GM20000 (cell line): Measurements from ENCODE around the gene CCK.

Source experiments
- DNase-seq: peaks from one replicate; pipeline ENCODE4 v3.0.0; 2012; ENCODE audit warnings: low spot score
- TF ChIP-seq, protein P1 (sequence below): IDR thresholded peaks from 2 replicates; pipeline ENCODE4 v1.5.1; 2012; ENCODE audit warnings: mild to moderate bottlenecking, control low read depth; ENCODE audit errors: extremely low read depth, missing control alignments

CCK gene, protein sequence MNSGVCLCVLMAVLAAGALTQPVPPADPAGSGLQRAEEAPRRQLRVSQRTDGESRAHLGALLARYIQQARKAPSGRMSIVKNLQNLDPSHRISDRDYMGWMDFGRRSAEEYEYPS

DNA sequence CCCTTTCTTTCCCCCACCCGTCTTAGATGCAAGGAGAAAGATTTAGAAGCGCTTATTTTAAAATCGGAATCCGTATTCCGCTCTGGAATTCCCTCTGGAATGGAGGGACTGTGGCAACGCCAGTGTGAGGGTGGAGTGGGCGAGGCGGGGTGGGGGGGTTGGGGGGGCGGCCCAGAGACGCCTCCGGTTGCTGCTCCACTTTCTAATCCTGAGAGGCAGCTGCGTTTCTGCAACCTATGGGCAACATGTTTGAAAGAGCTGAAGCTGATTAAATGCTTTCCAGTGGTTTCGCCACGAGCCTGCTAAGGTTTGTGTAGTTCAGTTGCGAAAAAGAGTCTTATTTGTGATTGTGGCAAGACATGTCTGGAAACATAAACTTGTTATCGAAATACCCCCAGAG lies at the start of gene CCK:
Gene CCK (minus strand): TSS at position 101 of the 400 bp plus-strand sequence. CDS start 2,555 bp downstream, outside the sequence.
- TF ChIP-seq, protein P1, sequence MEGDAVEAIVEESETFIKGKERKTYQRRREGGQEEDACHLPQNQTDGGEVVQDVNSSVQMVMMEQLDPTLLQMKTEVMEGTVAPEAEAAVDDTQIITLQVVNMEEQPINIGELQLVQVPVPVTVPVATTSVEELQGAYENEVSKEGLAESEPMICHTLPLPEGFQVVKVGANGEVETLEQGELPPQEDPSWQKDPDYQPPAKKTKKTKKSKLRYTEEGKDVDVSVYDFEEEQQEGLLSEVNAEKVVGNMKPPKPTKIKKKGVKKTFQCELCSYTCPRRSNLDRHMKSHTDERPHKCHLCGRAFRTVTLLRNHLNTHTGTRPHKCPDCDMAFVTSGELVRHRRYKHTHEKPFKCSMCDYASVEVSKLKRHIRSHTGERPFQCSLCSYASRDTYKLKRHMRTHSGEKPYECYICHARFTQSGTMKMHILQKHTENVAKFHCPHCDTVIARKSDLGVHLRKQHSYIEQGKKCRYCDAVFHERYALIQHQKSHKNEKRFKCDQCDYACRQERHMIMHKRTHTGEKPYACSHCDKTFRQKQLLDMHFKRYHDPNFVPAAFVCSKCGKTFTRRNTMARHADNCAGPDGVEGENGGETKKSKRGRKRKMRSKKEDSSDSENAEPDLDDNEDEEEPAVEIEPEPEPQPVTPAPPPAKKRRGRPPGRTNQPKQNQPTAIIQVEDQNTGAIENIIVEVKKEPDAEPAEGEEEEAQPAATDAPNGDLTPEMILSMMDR, result no peak
- no peak for DNase-seq

DNA sequence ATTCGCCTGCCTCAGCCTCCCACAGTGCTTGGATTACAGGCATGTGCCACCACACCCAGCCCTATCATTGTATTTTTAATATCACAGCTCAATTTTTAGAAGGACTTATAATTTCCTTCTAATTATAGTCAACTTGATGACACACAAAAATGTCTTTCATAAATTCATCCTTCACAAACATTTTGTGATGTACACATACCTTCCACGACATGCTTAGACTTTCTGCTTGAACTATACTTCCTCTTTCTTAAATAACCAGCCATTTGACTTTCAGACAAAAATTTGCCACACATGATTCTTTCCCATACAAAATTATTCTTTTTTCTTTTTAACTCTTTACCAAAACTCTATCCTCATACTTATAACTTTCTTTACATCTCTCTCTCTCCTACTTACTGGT lies 48.4 kb upstream of the CCK start:
- no peak for DNase-seq
- TF ChIP-seq, protein P1, result no peak

DNA sequence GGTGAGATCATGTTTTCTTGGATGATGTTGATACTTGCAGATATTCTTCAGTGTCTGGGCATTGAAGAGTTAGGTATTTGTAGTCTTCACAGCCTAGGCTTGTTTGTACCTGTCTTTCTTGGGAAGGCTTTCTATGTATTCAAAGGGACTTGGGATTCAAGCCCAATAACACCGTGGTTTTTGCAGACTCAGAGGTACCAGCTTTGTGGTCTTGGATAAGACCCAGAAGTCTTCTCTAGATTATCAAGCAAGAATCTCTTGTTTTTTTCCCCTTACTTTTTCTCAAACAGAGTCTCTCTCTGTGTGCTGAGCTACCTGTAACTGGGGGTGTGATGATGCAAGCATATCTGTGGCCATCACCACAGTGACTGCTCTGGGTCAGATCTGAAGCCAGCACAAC lies 42.7 kb upstream of the CCK start:
- no peak for DNase-seq
- TF ChIP-seq, protein P1, result no peak

DNA sequence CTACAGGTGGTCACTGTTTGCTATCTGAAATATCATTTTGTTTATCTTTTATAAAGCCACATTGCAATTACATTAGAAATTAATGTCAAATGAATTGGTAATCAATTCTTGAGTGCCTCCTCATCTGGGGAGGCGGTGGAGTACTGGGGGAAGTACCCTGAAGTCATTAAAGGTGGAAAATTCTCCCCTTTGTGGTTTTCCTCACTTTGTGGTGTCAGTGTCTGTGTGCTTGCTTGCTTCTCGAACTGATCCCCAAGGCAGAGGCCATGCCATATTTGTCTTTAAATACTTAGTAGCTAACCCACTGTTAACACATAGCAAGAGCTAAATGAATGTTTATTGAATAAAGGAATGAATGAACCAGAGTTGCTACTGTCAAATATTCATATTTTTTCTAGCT lies 40.5 kb upstream of the CCK start:
- TF ChIP-seq, protein P1, result no peak
- DNase-seq, result no peak

DNA sequence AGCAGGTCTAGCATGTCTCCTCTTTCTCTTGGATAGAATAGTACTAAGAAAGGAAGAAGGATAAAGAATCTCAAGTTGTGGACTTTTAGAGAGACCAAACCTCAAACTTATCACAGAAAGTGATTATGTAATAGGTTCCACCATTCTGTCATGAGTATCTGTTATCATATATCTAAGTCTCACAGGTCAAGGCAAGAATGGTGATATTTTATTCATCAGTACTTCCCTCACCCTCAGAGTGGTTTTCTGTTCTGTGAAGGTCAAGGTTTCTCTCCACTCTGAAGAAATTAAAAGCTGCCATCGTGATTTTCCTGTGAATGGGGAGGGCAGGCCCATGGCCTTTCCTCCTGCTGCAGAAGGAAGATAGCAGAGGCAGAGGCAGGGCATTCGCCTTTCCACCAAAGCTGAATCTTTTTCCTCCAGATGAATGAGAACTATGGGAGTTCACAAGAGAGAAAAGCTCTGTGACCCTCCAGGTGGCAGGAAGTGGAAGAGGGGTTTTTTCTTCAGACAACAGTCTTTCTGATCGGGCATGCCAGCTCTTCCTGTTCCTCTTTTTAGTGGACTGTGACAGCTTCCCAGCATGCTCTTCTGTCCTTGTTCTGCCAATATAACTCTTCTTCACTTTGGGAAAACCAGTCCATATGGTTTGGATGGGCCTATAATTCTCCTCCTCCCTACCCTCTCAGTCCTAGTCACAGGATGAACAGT lies 37.1 kb upstream of the CCK start:
- no peak for DNase-seq
- TF ChIP-seq, protein P1, result no peak

DNA sequence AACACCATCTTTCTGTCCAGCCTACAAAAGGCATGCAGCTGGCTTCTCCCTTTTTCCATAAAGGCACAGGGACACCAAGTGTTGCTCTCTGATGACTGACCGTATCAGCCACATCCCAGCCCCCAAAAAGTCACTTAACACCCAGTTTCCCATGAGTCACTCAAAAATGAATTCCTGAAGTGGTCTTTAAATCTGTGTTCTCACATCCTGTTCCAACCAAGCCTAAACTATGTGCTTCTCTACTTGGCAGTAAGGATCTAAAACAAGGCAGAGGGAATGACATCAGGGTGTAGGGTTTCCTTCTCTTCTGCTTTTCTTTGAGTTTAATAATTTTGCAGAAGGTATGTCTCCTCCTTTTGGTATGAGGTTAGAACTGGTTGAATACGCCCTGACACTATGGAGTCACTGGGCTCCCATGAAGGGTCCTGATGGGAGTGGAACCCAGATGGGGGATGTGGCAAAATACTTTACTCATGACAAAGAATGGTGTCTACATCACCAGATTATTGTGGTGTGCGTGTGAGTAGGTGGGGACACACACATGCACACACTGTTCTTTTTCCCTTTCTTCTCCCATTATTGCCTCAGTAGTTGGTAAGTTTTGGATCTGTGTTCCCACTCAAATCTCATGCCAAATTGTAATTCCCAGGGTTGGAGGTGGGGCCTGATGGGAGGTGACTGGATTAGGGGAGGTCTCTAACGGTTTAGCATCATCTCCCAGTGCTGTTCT lies 35.6 kb upstream of the CCK start:
- TF ChIP-seq, protein P1, result no peak
- DNase-seq, result no peak

DNA sequence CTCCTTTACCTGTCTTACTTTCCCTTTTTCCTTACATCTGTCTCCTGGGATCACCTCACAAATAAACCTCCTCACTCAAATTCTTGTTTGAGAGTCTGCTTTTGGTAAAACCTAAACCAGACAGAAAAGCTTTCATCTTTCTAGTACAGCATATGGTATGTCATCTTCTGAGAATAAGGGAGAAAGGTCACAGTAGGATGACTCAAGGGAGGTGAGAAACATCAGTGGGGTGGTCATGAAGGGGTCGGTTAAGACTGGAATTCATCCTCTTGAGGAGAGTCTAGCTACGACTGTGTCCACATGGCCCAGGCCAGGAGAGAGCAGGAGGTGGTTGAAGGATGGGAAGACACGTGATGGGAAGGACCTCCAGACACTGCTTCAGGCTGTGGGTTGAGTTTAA lies 34.8 kb upstream of the CCK start:
- TF ChIP-seq, protein P1, result no peak
- no peak for DNase-seq
